ENCODE results near the gene GNAT1. TPM values are rescaled to one million over a fixed set of nuclear protein-coding genes. Genes with fewer than 3 reads are reported as not detected.

The GNAT1 gene
- total and polyA plus RNA-seq, 8 donors: not detected

- ATAC-seq: no peak
- Histone ChIP-seq H3K27me3 (no peaks in the 10 kb centered on the region), H3K9me3 (no peaks in the 10 kb centered on the region), H3K27ac (no peak overlapping the region), H3K36me3 (no peaks in the 10 kb centered on the region), H3K4me1 (peaks cover 1 to 5% (median 3%) of the 10 kb centered on the region in 3 donors), H3K4me3 (no peak overlapping the region)
- no peak for TF ChIP-seq CTCF (IDR thresholded peaks at IDR 0.05)
- intact Hi-C loops (cut with DNase I): no loop called here
- FAIRE-seq: no peak
- peak in 1 of 6 donors; percentile 42 for DNase-seq
- WGBS, 2 donors: 82 to 87% methylated on average over 4 of the region's 4 CpGs
Measured at GRCh38 chr3:50233176-50233575, 41.8 kb downstream of the GNAT1 start.

DNA sequence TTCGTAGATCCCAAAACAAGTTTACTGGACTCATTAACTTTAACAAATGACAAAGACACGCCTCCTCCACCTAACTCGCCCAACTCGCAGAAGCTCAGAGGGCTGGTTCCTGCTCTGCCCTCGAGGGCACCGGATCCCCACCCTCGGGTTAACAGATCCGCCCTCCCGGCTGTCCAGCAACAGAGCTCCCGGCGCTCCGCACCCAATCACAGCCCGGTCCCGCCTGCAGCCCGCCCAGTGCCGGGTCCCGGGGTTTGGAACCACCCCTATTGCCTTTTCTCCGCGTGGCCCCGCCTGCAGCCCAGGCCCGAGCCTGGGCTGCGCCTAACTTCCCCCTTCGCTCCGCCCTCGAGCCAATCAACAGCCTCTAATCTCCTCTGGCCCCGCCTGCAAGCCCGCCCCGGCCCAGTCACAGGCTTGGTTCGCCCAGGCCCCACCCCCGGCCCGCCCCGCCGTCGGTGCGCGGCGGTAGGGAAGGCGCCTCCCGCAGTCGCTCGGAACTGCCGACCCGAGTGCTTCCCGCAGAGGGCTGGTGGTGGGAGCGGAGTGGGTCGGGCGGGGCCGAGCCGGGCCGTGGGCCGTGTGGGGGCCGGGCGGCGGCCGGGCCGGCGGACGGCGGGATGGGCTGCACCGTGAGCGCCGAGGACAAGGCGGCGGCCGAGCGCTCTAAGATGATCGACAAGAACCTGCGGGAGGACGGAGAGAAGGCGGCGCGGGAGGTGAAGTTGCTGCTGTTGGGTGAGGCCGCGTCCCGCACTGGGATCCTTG is 44.5 kb downstream of the GNAT1 start, which contains the start of gene GNAI2:
TSS of gene GNAI2 (plus strand) at position 489 of the 768 bp plus-strand sequence. CDS start at position 621, 132 bp downstream.
- DNase-seq (peak; percentile 95 to 99 (median 99)), ATAC-seq (peak; percentile 87 to 94 (median 90)), FAIRE-seq (peak; percentile 98)
- H3K27ac ChIP-seq: peak within 1 kb of the TSS; percentile 44 to 87 (median 79)
- no peaks in the 10 kb centered on the region for H3K36me3 ChIP-seq
- intact Hi-C loops (cut with DNase I): no loop called here
- WGBS, 2 donors: 1% methylated on average over 51 to 75 of the region's 75 CpGs
- H3K4me1 ChIP-seq: peaks cover 3 to 12% (median 11%) of the 10 kb centered on the region in 3 donors
- TF ChIP-seq CTCF (IDR thresholded peaks at IDR 0.05): no peak
- no peaks in the 10 kb centered on the region for H3K27me3 ChIP-seq
- H3K4me3 ChIP-seq: peak within 1 kb of the TSS; percentile 51 to 78 (median 74)
- H3K9me3 ChIP-seq: no peaks in the 10 kb centered on the region

- intact Hi-C loops (cut with DNase I): no loop called here
- WGBS, 2 donors: 16 to 18% methylated on average over 13 of the region's 13 CpGs
- FAIRE-seq (no peak), ATAC-seq (no peak), DNase-seq (no peak)
- peak overlapping the region; percentile 42 to 84 (median 68) for H3K27ac ChIP-seq
- no peaks in the 10 kb centered on the region for H3K9me3 ChIP-seq
- no peak for TF ChIP-seq CTCF (IDR thresholded peaks at IDR 0.05)
- peaks cover 3 to 12% (median 12%) of the 10 kb centered on the region in 3 donors for H3K4me1 ChIP-seq
- H3K4me3 ChIP-seq: peak overlapping the region; percentile 51 to 78 (median 74)
- H3K27me3 ChIP-seq: no peaks in the 10 kb centered on the region
- no peaks in the 10 kb centered on the region for H3K36me3 ChIP-seq
Measured at GRCh38 chr3:50236484-50237132, 45.2 kb downstream of the GNAT1 start.

DNA sequence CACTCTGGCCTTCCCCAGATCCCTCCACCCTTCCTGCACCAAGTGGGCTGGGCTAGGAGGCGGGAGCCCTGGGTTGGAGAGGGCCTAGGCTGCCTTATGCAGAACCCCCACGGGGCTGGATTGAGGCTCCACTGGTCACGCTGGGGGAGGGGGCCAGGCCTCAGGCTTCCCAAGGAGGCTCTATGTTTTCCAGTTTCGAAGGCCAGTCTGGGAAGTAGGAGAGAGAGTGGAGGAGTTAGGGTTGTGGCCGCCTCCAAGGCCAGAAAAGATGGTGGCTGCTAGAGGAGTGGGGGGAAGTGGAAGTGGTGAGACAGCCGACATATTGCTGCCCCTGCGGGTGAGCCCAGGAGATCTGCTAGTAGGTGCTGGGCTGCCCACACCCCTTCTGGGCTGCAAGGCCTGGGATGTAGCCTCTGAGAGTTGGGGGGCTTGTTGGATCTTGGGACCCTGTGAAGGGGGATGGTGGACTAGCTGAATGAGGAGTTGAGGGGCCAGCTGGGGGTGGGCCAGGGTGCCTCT is 45.8 kb downstream of the GNAT1 start:
- ATAC-seq: no peak
- intact Hi-C loops (cut with DNase I): no loop called here
- Histone ChIP-seq H3K4me3 (peak overlapping the region; percentile 51 to 78 (median 74)), H3K9me3 (no peaks in the 10 kb centered on the region), H3K36me3 (no peaks in the 10 kb centered on the region), H3K4me1 (peaks cover 3 to 16% (median 12%) of the 10 kb centered on the region in 3 donors), H3K27me3 (no peaks in the 10 kb centered on the region), H3K27ac (peak overlapping the region; percentile 14 to 84 (median 80))
- DNase-seq: peak in 1 of 6 donors; percentile 75
- no peak for TF ChIP-seq CTCF (IDR thresholded peaks at IDR 0.05)
- FAIRE-seq: no peak
- 44% methylated on average over 7 of the region's 7 CpGs for WGBS, 2 donors

Measured in pancreas (tissue), 10 donors.